Activated naive CD8-positive, alpha-beta T cell (primary cell): ENCODE results near the gene PPIL6.
"Not testable (repeated sequence)": the region's sequence is repeated elsewhere in the genome, so short reads cannot be mapped to it uniquely, and the experiment has no call there.

Experiments used
- H3K27ac Mint-ChIP-seq: one replicate; pipeline ENCODE4 v1.8.0; 2021; ENCODE audit warnings: mixed read lengths
- H3K27me3 Mint-ChIP-seq: one replicate; pipeline ENCODE4 v1.8.0; 2021; ENCODE audit warnings: mixed read lengths
- H3K36me3 Mint-ChIP-seq: one replicate; pipeline ENCODE4 v1.8.0; 2021; ENCODE audit warnings: mixed read lengths
- H3K4me1 Mint-ChIP-seq: one replicate; pipeline ENCODE4 v1.8.0; 2021; ENCODE audit warnings: low read depth, mixed read lengths
- H3K4me3 Mint-ChIP-seq: one replicate; pipeline ENCODE4 v1.8.0; 2021; ENCODE audit warnings: mild to moderate bottlenecking, mixed read lengths
- H3K9me3 Mint-ChIP-seq: one replicate; pipeline ENCODE4 v1.8.0; 2021; ENCODE audit warnings: low read depth, mixed read lengths

PPIL6 gene

DNA sequence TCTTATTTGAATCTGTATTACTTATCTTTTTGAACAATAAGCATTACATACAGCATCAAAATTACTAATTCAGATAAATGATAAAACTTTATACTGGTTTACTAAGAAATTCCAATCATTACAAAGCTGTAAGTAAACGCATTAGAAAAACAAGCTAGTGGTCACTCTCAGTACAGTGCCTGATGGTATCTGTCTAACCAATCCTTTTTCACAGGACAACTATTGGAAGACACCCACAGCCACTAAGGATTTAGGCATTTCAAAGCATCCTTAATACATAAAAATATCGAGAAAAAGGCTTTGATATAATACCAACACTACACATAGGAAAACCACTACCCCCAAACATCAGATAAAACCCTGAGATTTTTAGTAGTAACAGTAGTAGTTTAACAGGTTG lies 60.7 kb downstream of the PPIL6 start:
- H3K9me3 Mint-ChIP-seq, result no peaks in the 10 kb centered on the region
- peaks cover 64% of the 10 kb centered on the region for H3K4me1 Mint-ChIP-seq
- no peaks in the 10 kb centered on the region for H3K27me3 Mint-ChIP-seq
- H3K27ac Mint-ChIP-seq, result peak overlapping the region; percentile 89
- peaks cover 19% of the 10 kb centered on the region for H3K36me3 Mint-ChIP-seq
- H3K4me3 Mint-ChIP-seq, result peak overlapping the region; percentile 99

DNA sequence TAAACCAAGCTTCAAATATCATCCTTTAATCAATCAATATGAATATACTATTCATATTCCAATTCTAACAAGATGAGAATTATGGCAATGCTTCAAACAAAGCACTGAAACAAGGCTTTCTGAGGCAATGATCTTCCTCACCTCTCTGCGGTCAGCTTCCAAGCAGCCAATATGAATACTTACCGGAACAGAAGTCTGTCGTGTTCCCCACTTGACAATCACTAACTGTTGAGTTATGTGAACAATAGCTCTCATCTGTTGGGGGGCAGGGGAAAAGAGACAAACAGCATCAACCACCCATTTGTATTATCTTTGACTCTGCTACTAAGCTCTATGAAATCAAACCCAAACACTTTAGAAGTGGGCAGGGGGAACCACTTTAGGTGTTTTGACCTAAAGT lies 62.7 kb downstream of the PPIL6 start:
- H3K27ac Mint-ChIP-seq, result peak overlapping the region; percentile 62

DNA sequence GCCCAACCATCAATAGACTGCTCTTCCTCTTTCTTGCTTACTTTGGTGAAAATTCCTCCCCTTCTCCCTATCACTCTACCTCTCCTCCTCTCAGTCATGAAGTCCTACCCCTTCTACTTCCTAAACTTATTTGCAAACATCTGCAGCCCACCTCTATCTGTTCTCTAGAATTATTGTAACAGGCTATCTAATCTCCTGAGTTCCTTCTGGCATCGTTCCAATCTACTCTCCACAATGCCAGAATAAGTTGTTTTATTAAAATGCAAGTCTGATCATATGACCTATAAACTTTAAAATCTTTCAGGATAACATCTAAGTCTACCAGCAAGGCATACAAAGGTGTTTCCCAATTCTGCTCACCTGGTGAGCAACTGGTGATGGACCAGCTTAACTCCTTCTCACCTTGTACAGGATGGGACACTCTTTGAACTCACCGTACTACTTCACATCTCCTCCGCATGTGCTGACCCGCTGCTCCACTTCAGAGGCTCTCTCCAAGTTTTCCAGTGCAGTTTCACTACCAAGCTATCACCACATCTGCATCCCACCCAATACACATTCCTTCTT lies 66.0 kb downstream of the PPIL6 start:
- no peaks in the 10 kb centered on the region for H3K9me3 Mint-ChIP-seq
- peak overlapping the region; percentile 94 for H3K27ac Mint-ChIP-seq
- H3K36me3 Mint-ChIP-seq, result peaks cover 34% of the 10 kb centered on the region
- peak overlapping the region; percentile 75 for H3K4me3 Mint-ChIP-seq
- H3K27me3 Mint-ChIP-seq, result no peaks in the 10 kb centered on the region
- H3K4me1 Mint-ChIP-seq, result peaks cover 78% of the 10 kb centered on the region

More for the DNA sequence above, 62.7 kb downstream of the PPIL6 start:
- H3K27me3 Mint-ChIP-seq, result no peaks in the 10 kb centered on the region
- peak overlapping the region; percentile 70 for H3K4me3 Mint-ChIP-seq
- peaks cover 31% of the 10 kb centered on the region for H3K36me3 Mint-ChIP-seq
- H3K4me1 Mint-ChIP-seq, result peaks cover 69% of the 10 kb centered on the region
- no peaks in the 10 kb centered on the region for H3K9me3 Mint-ChIP-seq

DNA sequence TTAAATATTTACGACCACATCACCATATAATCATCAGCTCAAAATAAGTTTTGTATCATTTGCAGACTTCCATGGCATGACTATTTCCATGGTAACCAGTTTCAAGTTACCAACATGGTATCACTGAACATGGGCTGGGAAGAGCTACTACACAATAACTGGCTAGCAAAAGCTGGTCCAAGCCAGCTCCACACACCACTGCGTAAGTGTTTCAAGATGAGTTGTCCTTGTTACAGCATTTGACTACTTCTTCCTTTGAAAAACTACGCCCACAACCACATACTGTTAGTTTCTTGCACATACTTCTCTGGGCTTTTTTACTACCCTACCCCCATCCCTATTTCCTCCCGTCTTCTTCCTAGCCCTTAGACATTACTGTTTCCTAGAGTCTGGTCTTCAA lies 66.7 kb downstream of the PPIL6 start:
- Mint-ChIP-seq H3K4me1 (peaks cover 72% of the 10 kb centered on the region), H3K9me3 (no peaks in the 10 kb centered on the region), H3K27ac (peak overlapping the region; percentile 94), H3K36me3 (peaks cover 30% of the 10 kb centered on the region), H3K27me3 (no peaks in the 10 kb centered on the region), H3K4me3 (peak overlapping the region; percentile 75)

DNA sequence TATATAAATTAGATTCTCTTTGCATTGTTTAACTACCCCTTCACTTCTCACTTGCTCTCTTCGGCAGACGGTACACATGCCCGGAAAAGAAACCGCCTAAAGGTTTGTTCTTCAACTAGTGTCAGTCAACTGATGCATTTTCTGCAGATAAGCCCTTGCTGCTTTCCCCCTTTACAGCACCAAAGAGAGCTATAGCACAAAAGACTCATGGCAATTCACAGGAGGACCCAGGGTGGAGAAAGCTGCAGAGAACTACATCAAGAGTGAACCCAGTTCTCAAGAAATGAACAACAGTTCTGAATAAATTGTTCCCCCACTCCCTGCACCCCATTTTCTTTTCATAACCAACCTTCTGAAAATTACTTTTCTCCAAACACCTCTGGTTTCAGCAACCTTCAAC lies 67.1 kb downstream of the PPIL6 start:
- Mint-ChIP-seq H3K4me3 (peak overlapping the region; percentile 75), H3K27me3 (no peaks in the 10 kb centered on the region), H3K27ac (peak overlapping the region; percentile 94), H3K36me3 (peaks cover 30% of the 10 kb centered on the region), H3K9me3 (no peaks in the 10 kb centered on the region), H3K4me1 (peaks cover 69% of the 10 kb centered on the region)

DNA sequence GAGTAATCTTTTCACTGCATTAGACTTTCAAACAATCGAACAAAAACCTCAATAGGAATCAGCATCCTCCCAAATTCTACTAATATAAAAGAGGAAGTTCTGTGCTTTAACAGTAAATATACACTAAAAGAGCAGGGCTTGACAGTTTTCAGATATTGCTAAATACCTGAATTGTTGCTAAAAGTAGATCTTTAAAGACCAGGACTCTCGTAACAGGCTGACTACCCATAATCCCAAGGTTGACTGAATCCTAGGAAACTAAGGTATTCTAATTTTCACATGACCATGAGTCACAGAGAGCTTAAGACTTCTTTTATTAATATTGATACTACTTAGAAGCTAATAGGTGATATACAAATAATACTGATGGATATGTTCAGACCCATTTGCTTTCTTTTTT lies 68.3 kb downstream of the PPIL6 start:
- Mint-ChIP-seq H3K27ac (peak overlapping the region; percentile 85), H3K4me3 (peak overlapping the region; percentile 13), H3K36me3 (peaks cover 28% of the 10 kb centered on the region), H3K4me1 (peaks cover 59% of the 10 kb centered on the region), H3K9me3 (no peaks in the 10 kb centered on the region), H3K27me3 (no peaks in the 10 kb centered on the region)

DNA sequence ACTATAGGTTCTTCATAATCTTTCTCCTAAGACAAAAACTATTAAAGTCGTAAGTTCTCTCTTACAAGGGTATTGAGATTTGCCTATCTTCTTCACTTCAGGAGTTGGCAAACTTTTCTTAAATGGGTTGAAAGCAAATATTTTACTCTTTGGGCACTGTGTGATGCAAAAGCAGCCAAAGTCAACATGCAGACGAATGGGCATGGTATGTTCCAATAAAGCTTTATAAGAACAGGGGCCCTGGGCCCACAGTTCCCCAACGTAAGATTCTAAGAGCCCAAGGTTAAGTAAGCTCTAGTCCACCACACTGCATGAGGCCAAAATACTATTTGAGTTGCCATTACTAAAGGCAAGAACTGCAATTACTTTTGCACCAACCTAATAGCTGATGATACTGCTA lies 69.6 kb downstream of the PPIL6 start:
- Mint-ChIP-seq H3K4me1 (peaks cover 57% of the 10 kb centered on the region), H3K27ac (no peak overlapping the region), H3K4me3 (no peak overlapping the region), H3K9me3 (no peaks in the 10 kb centered on the region), H3K36me3 (peaks cover 23% of the 10 kb centered on the region), H3K27me3 (no peaks in the 10 kb centered on the region)

DNA sequence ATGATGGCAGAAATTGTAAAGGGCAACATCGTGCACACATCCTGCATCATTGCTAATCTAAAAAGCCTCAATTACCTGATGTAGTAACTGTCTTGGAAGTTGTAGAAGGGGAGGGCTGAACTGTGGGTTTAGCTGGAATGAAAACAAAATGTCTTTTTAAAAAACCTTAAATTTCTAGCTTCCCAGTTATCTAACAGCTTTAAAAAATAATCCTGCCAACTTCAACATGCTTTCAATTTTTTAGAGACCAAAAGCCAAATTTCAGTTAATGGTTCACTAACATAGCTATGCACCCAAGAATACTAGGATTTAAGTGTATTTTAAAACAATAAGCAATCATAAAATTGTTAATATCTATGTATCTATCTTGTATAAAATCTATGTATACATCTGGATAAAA lies 70.1 kb downstream of the PPIL6 start:
- Mint-ChIP-seq H3K36me3 (peaks cover 23% of the 10 kb centered on the region), H3K27ac (no peak overlapping the region), H3K27me3 (no peaks in the 10 kb centered on the region)

DNA sequence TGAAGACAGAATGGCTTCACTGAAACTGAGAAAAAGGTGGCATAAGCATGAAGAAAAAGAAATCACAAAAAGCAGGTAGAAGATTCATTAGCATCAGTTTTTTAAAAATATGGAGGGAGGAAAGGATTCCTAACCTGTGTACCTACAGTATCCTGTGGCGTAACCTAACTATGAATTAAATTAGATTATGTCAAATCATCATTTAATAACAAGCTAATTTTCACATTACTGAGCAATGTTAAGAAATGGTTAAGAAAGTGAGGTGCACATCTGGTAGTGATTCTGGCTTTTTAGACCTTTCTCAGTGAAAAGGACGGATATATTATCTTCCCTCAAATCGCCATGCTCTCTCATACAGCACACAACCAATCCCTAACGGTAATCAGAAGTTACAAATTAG lies 70.7 kb downstream of the PPIL6 start:
- no peak overlapping the region for H3K4me3 Mint-ChIP-seq
- no peaks in the 10 kb centered on the region for H3K27me3 Mint-ChIP-seq
- peak overlapping the region; percentile 55 for H3K27ac Mint-ChIP-seq
- H3K36me3 Mint-ChIP-seq, result peaks cover 24% of the 10 kb centered on the region
- no peaks in the 10 kb centered on the region for H3K9me3 Mint-ChIP-seq
- peaks cover 52% of the 10 kb centered on the region for H3K4me1 Mint-ChIP-seq

More for the DNA sequence above, 70.1 kb downstream of the PPIL6 start:
- Mint-ChIP-seq H3K4me1 (peaks cover 54% of the 10 kb centered on the region), H3K4me3 (no peak overlapping the region), H3K9me3 (no peaks in the 10 kb centered on the region)

DNA sequence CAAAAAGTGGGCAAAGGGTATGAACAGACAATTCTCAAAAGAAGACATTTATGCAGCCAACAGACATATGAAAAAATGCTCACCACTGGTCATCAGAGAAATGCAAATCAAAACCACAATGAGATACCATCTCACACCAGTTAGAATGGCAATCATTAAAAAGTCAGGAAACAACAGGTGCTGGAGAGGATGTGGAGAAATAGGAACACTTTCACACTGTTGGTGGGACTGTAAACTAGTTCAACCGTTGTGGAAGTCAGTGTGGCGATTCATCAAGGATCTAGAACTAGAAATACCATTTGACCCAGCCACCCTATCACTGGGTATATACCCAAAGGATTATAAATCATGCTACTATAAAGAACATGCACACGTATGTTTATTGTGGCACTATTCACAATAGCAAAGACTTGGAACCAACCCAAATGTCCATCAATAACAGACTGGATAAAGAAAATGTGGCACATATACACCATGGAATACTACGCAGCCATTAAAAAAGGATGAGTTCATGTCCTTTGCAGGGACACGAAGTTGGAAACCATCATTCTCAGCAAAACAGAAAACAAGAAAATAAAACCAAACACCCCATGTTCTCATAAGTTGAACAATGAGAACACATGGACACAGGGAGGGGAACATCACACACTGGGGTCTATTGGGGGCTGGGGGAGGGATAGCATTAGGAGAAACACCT lies 75.9 kb downstream of the PPIL6 start:
- not testable (repeated sequence) for H3K4me3 Mint-ChIP-seq, H3K27ac Mint-ChIP-seq, H3K27me3 Mint-ChIP-seq, H3K9me3 Mint-ChIP-seq
- Mint-ChIP-seq H3K4me1 (peaks cover 32% of the 10 kb centered on the region), H3K36me3 (peaks cover 38% of the 10 kb centered on the region)

DNA sequence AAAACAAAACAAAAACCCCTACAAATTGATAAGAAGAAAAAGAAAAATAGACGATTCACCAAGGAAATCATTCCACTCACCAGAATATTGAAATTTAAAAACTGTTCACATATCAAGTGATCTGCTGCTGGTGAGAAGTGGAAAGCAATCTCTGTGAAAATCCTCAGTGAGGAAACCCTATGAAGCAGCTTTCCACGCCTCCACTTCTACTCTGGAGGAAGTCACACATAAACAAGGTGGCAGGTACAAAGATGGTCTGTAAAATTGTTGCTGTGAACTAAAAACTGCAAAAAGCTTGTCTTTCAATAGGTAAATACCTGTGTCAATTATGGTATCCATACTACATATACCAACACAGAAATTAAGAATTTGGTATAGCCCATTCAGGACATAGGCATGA lies 76.7 kb downstream of the PPIL6 start:
- Mint-ChIP-seq H3K4me1 (peaks cover 33% of the 10 kb centered on the region), H3K27me3 (no peaks in the 10 kb centered on the region), H3K4me3 (no peak overlapping the region), H3K36me3 (peaks cover 42% of the 10 kb centered on the region), H3K27ac (no peak overlapping the region), H3K9me3 (no peaks in the 10 kb centered on the region)

DNA sequence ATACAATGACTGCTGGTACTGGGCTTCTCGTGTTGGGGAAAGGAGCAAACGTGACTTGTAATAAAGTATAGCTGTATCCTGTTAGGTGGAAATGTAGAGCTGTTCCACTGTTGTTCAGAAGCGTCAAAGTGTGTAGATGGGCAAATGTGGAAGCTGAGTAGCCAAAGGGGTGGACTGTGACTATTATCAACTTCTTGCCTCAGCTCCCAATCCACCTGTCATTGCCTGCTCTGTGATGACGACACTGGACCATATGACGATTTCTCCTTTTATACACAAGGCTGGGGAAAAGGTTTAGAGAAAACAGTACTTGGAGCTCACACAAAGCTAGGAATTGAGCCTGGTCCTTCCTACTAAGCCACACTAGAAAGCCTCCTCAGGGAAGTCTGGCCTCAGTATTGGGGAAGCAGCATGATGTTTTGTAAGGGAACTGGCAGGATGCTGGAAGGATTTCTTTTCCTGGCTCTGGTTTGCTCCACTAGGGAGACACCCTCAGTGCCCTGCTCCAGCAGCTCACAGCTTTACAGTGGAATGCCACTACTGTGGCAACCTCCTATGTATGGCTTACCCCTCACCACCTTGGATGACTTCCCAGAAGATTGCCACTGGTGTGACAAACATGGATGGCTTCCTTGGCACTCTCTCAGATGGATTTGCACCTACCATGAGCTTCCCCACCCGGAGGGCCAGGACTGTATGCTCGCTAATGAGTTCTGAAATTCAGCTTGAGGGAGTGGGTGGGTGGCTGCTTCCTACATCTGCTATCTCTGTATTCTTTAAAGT lies 78.1 kb downstream of the PPIL6 start:
- Mint-ChIP-seq H3K4me3 (no peak overlapping the region), H3K9me3 (no peaks in the 10 kb centered on the region), H3K27me3 (no peaks in the 10 kb centered on the region), H3K4me1 (peaks cover 32% of the 10 kb centered on the region), H3K36me3 (peaks cover 52% of the 10 kb centered on the region), H3K27ac (no peak overlapping the region)

DNA sequence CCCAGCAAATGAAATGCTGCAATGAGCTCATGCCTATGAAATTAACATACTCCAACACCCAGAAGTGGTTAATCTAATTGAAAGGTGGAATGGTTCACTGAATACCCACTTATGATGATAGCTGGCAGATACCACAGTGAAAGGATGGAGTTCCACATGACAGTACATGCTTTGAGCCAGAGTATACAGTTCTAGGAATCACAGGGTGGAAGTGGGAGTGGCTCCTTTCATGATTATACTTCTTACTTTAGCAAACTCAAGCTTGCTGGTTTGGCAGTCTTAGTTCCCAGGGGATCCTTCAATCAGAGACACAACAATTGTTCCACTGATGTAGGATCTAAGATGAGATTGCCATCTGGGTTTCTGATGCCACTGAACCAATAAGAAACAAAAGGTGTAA lies 79.6 kb downstream of the PPIL6 start:
- H3K9me3 Mint-ChIP-seq, result no peaks in the 10 kb centered on the region
- no peaks in the 10 kb centered on the region for H3K27me3 Mint-ChIP-seq
- peak overlapping the region; percentile 37 for H3K27ac Mint-ChIP-seq
- H3K4me1 Mint-ChIP-seq, result peaks cover 24% of the 10 kb centered on the region
- no peak overlapping the region for H3K4me3 Mint-ChIP-seq
- peaks cover 61% of the 10 kb centered on the region for H3K36me3 Mint-ChIP-seq

DNA sequence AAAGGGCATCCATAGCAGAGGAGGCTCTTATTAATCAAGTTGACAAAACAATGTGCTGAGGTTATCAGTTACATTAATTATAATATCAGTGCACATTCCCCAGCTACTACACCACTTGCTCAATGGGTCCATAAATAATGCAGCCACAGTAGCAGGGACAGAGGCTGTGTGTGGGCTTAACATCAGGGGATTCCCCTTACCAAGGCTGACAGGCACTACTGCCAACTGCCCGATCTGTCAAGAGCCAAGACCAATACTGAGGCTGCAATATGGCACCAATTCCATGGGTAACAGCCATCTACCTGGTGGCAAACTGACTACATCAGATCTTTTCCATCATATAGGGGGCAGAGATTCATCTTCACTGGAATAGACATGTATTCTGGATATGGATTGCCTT lies 80.1 kb downstream of the PPIL6 start:
- Mint-ChIP-seq H3K27me3 (no peaks in the 10 kb centered on the region), H3K4me1 (peaks cover 24% of the 10 kb centered on the region), H3K9me3 (no peaks in the 10 kb centered on the region), H3K36me3 (peaks cover 64% of the 10 kb centered on the region), H3K4me3 (no peak overlapping the region), H3K27ac (peak overlapping the region; percentile 37)

DNA sequence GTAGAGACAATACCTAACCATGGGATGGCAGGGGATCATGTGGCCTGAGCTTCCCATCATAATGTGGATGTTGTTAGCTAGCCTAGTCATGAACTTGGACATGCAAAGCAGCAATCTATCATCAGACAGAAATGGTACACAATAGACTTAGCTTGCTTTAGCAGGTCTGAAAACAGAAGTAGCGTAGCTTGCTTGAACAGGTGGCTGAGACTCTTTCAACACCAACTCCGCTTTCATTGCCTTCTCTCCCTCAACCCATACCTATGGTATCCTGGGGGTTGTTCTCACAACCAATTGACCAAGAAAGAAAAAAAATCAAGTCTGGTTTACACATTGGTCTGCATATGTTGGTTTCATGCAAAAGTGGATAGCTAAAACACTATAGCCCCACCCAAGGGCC lies 81.2 kb downstream of the PPIL6 start:
- Mint-ChIP-seq H3K27ac (no peak overlapping the region), H3K4me1 (peaks cover 19% of the 10 kb centered on the region), H3K9me3 (no peaks in the 10 kb centered on the region), H3K27me3 (no peaks in the 10 kb centered on the region), H3K4me3 (no peak overlapping the region), H3K36me3 (peaks cover 62% of the 10 kb centered on the region)
